NB4 (cell line): ENCODE measurements around the gene GAB3.

Experiments used
- CTCF ChIP-seq: IDR thresholded peaks from one replicate; pipeline ENCODE4 v1.5.1; 2012; ENCODE audit warnings: low read depth, low read length
- POLR2A ChIP-seq: IDR thresholded peaks from 2 replicates; pipeline ENCODE4 v1.6.1; 2011; ENCODE audit warnings: mild to moderate bottlenecking; ENCODE audit not compliant: insufficient read length; ENCODE audit errors: extremely low read depth
- TF ChIP-seq, protein P1 (sequence below): IDR thresholded peaks from 2 replicates; pipeline ENCODE4 v1.6.1; 2011; ENCODE audit warnings: low read depth, low read length

DNA sequence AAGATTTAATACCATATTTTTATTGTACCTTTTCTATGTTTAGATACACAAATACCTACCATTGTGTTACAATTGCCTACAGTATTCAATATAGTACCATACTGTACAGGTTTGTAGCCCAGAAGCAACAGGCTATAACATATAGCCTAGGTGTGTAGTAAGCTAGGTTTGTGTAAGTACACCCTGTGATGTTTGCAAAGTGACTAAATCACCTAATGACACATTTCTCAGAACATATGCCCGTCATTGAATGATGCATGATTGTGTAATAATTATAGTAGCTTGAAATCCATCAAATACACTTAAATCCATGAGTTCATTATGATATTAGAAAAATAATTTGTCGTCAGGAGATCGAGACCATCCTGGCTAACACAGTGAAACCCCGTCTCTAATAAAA lies 30.8 kb downstream of the GAB3 start:
- no peak for TF ChIP-seq CTCF
- TF ChIP-seq POLR2A, result no peak
- TF ChIP-seq, protein P1, sequence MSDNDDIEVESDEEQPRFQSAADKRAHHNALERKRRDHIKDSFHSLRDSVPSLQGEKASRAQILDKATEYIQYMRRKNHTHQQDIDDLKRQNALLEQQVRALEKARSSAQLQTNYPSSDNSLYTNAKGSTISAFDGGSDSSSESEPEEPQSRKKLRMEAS, result no peak
